Parathyroid adenoma (tissue), 2 donors: ENCODE data around the gene FBXW7.

Experiments
- H2AFZ ChIP-seq: fragments of 300-600 bp; sonication (generic); one replicate; pipeline ENCODE4 v1.7.0; 2017; ENCODE audit warnings: antibody characterized with exemption, mild to moderate bottlenecking
- H3K27ac ChIP-seq: fragments of 300-600 bp; sonication (generic); one replicate; pipeline ENCODE4 v1.7.0; 2017
- H3K27me3 ChIP-seq: fragments of 300-600 bp; sonication (generic); one replicate; pipeline ENCODE4 v1.7.0; 2017; ENCODE audit warnings: low read length; ENCODE audit not compliant: control insufficient read depth, insufficient read depth
- H3K36me3 ChIP-seq: fragments of 300-600 bp; sonication (generic); one replicate; pipeline ENCODE4 v1.7.0; 2017; ENCODE audit warnings: low read length; ENCODE audit not compliant: control insufficient read depth, insufficient read depth
- H3K4me1 ChIP-seq: fragments of 300-600 bp; sonication (generic); one replicate; pipeline ENCODE4 v1.7.0; 2017; ENCODE audit warnings: control low read depth
- H3K4me2 ChIP-seq: fragments of 300-600 bp; sonication (generic); one replicate; pipeline ENCODE4 v1.7.0; 2017; ENCODE audit warnings: low read length
- H3K4me3 ChIP-seq: fragments of 300-600 bp; sonication (generic); one replicate; pipeline ENCODE4 v1.7.0; 2017; ENCODE audit warnings: low read depth, low read length
- H3K79me2 ChIP-seq: fragments of 300-600 bp; sonication (generic); one replicate; pipeline ENCODE4 v1.7.0; 2017; ENCODE audit warnings: control low read depth
- H3K9ac ChIP-seq: fragments of 300-600 bp; sonication (generic); one replicate; pipeline ENCODE4 v1.7.0; 2017; ENCODE audit warnings: mild to moderate bottlenecking
- H3K9me3 ChIP-seq: fragments of 300-600 bp; sonication (generic); one replicate; pipeline ENCODE4 v1.7.0; 2017; ENCODE audit warnings: low read length; ENCODE audit not compliant: control insufficient read depth
- CTCF ChIP-seq: fragments of 300-600 bp; sonication (generic); IDR thresholded peaks from one replicate; pipeline ENCODE4 v1.7.0; 2017; ENCODE audit warnings: antibody characterized with exemption, mild to moderate bottlenecking
- donor health status: primary hyperparathyroidism.

FBXW7 gene

GRCh38 chr4:152480326-152480725 lies 55.6 kb downstream of the FBXW7 start:
- H3K36me3 ChIP-seq, result no peaks in the 10 kb centered on the region
- H3K4me1 ChIP-seq, result no peaks in the 10 kb centered on the region
- H3K9ac ChIP-seq, result no peak overlapping the region
- no peaks in the 10 kb centered on the region for H3K27me3 ChIP-seq
- peaks cover 2% of the 10 kb centered on the region for H3K79me2 ChIP-seq
- H3K9me3 ChIP-seq, result no peaks in the 10 kb centered on the region
- no peak overlapping the region for H3K4me2 ChIP-seq
- H3K4me3 ChIP-seq, result no peak overlapping the region
- H2AFZ ChIP-seq, result no peak overlapping the region
- no peak for TF ChIP-seq CTCF
- H3K27ac ChIP-seq, result no peak overlapping the region

- Histone ChIP-seq H3K4me3 (no peak overlapping the region), H3K9me3 (no peaks in the 10 kb centered on the region), H3K27ac (peak overlapping the region; percentile 42), H3K79me2 (peaks cover 2% of the 10 kb centered on the region), H2AFZ (no peak overlapping the region), H3K36me3 (no peaks in the 10 kb centered on the region), H3K9ac (no peak overlapping the region), H3K4me2 (no peak overlapping the region), H3K27me3 (no peaks in the 10 kb centered on the region), H3K4me1 (no peaks in the 10 kb centered on the region)
- no peak for TF ChIP-seq CTCF
These were observed 56.4 kb downstream of the FBXW7 start for GRCh38 chr4:152479428-152480026.

DNA sequence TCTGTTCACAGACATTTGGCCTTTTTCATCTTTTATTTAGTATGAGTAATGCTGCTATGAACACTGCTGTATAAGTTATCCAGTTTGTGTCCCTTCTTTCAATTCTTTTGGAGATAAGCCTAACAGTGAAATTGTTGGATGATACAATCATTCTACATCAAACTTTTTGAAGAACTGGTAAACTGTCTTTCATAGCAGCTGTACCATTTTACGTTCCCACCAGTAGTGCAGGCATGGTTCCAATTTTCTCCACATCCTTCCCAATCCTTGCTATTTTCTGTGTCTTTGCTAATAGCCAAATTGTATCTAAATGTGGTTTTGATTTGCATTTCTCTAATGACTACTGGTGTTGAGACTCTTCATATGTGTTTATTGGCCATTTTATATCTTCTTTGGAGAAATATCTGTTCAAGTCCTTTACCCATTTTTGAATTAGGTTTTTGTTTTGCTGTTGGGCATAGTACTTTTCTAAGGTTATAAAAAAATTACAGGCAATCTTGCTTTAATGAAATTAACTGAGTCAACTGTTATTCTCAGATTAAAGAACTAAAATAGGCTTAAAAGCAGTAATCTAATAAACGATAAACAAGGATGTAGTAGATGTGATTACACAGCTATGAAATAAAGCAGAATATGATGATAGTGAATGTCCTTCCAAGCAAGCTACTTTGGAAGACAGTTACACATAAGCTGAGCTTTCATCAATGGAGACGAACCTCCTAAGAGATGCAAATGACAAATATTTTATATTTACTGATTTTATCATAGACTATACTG lies 57.2 kb downstream of the FBXW7 start:
- H3K79me2 ChIP-seq, result peaks cover 4% of the 10 kb centered on the region
- no peak for TF ChIP-seq CTCF
- H3K4me3 ChIP-seq, result no peak overlapping the region
- H3K9ac ChIP-seq, result no peak overlapping the region
- H3K4me1 ChIP-seq, result no peaks in the 10 kb centered on the region
- peak overlapping the region; percentile 42 for H3K27ac ChIP-seq
- no peaks in the 10 kb centered on the region for H3K27me3 ChIP-seq
- H3K36me3 ChIP-seq, result no peaks in the 10 kb centered on the region
- H3K9me3 ChIP-seq, result no peaks in the 10 kb centered on the region
- no peak overlapping the region for H3K4me2 ChIP-seq
- H2AFZ ChIP-seq, result no peak overlapping the region

DNA sequence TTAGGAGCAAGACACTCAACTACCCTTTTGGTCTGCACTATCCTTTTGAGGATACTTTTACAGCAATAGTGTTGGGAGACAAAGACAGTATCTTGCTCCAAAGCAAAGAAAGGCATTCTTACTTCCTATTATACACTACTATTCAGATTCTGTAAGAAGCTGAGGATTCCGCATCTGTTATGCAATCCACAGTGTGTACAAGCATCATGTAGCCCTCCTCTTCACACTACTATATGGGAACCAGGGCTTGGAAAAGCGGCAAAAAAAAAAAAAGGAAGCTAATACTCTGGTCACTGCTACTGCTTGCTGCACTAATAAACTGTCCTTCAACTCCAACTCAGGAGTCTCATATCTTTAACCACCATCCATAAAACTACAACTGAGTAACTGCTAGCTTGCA lies 59.1 kb downstream of the FBXW7 start:
- Histone ChIP-seq H3K27me3 (no peaks in the 10 kb centered on the region), H3K27ac (no peak overlapping the region), H3K4me3 (no peak overlapping the region), H3K4me2 (no peak overlapping the region), H2AFZ (no peak overlapping the region), H3K9ac (no peak overlapping the region), H3K79me2 (peaks cover 2% of the 10 kb centered on the region), H3K4me1 (no peaks in the 10 kb centered on the region), H3K9me3 (no peaks in the 10 kb centered on the region), H3K36me3 (no peaks in the 10 kb centered on the region)
- no peak for TF ChIP-seq CTCF
